LHCN-M2 (cell line): ENCODE results near the gene CDPF1. TPM values are rescaled to one million over a fixed set of nuclear protein-coding genes. Genes with fewer than 3 reads are reported as not detected.
"Not testable (repeated sequence)": the region's sequence is repeated elsewhere in the genome, so short reads cannot be mapped to it uniquely, and the experiment has no call there.

Source experiments
- DNase-seq: peaks from one replicate; pipeline ENCODE4 v3.0.0-alpha.2; 2012; ENCODE audit warnings: low read depth
- total RNA-seq: library from RNA; depleted of rRNA; stranded (reverse); fragments of >200 nt; gene quantifications from 2 replicates; pipeline ENCODE4 v1.2.3, GENCODE V29; 2014

CDPF1 gene
- total RNA-seq, 1 experiment from 2014 or later = 15.9 TPM

DNA sequence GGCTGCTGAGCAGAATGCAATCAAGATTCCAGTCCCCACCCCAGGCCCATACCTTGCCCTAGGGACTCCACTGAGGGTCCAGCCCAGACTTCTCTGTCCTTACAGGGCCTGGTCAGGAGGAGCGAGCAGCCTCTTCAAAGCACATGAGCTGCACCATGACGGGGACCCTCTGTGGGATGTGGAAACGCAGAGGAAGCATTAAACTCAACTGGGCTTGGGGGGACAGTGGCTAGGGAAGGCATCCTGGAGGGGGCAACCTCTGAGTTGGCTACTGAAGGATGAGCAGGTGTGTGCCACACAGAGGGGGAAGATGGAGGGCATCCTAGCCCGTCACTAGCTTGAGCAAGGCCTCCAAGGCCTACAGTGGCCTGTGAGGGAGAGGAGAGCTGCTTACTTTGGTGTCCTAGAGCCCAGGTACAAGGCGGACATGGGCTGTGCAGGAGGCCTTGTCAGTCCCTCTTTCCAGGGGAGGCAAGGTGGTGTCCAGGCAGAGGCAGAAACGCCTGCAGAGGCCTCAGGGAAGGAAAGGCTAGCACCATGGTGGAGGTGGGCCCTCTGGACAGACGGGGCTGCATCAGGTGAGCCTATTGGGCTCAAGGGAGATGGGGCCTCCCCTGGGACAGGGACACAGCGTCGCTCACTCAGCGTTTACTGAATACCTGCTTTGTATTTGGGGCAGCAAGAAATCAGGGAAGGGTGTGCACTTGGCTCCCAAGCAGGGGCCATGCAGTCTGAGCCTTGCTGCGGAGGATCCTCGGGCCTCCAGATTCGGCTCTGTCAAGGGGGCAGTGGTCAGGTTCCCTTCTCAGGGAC, 32.0 kb upstream of the CDPF1 start:
- no peak for DNase-seq

DNA sequence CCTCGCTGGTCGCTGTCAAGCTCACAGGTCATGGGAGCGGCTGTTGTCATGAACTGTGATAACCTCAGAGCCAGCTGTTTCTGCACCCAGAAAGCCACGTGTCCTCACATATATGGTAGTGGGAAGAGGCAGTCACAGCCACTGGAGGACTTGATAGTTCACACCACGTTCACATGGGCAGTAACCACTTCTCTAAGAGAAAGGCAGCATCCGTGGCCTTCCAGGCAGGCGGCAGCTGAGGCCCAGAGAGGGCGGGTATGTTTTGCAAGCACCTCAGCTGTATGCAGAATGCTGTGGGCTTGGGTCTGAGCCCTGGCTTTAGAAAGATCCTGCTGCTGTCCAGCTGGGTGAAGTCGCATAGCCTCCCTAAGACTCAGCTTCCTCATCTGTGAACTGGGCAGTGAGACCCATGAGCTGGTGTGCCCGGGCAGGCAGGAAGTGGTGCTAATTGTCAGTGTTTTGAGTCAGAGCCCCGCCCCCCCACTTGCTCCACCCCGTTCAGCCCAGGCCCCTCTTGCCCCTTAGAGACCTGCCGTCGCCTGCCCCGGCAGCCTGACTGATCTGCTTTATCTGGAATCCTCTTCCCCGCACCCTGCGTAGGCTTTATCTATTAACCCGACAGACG, 31.0 kb upstream of the CDPF1 start:
- no peak for DNase-seq

DNA sequence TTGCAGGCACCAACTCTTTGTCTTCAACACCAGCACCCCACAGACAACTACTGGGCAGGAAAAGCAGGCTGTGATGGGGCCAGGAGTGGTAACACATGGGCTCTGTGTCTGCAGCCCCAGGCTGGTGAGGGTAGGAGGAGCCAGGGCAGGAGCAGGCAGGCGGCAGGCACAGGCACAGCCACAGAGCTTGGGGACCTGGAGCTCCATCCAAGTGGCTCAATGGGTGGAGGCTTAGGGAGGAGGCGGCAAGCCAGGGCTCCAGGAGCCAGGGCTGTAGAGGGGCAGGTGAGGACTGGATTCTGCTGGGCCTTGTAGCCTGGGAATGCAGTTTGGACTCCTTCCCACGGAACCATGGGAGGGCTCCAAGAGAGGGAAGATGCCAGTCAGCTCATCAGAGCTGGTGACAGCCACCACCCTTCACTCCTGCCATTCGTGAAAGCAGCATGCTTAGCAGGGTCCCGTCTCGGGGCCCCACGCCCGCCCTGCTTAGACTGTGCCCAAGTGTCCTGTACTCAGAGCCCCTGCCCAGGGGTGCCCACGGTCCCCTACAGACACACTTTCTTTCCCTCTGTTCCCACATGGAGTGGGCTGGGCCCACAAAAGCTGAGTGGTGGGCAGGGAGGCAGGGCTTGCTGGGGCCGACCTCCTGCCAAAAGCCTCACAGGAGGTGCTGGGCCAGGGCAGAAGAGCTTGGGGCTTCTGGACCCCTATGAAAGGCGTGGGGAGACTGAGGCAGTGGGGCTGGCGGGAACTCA, 30.1 kb upstream of the CDPF1 start:
- no peak for DNase-seq

DNA sequence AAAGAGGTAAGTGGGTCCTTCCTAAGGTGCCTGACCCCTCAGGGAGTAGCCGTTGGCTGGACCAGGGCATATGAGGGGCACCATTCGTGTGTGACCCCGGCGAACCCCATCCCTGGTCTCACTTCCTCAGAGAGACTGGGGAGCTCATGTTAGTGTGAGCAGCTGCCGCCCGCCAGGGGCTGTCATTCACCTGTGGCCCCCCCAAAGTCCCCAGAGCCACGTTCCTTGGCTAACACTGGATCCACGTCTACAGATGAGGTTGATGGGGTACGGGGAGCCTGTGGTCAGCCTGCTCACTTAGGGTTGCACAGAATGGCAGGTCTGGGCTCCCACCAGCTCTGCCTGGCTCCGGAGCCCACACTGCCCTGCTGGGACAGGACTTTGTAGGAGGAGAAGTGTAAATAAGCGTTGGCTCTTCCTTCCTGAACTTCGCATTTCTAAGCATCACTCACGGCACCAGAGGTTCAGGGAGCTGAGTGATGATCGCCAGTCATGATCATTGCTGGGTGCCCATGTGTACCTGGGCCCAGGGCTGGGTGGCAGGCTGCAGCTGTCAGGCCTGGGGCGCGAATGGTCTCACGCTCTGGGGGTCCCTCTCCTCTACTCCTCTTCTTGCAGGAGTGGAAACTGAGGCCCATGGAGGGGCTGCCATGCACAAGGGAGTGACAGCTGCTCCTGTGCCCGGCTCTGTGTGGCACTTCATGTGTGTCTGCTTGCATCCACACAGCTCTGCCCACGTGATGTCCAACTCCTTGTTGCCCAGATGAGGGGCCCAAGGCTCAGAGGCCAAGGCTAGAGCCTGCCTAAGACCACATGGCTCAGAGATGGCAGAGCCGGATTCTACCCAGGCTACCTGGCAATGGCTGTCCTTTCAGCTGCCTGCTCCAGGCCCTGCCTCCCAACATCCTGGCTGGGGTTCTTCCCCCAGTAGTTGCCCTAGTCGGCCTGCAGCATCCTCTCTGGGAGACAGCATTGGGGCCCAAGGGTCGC, 28.9 kb upstream of the CDPF1 start:
- DNase-seq = no peak

DNA sequence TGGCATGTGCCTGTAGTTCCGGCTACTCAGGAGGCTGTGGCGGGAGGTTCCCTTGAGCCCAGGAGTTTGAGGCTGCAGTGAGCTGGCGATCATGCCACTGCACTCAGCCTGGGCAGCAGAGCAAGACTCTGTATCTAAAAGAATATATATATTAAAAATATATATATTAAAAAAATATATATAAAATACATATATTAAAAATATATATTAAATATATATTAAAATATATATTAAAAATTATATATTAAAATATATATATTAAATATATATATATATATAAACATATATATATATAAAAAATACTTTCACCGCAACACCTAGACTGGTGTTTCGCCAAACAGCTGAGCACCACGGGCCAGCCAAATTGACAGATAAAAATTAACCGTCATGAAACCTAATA, 26.5 kb upstream of the CDPF1 start:
- no peak for DNase-seq

DNA sequence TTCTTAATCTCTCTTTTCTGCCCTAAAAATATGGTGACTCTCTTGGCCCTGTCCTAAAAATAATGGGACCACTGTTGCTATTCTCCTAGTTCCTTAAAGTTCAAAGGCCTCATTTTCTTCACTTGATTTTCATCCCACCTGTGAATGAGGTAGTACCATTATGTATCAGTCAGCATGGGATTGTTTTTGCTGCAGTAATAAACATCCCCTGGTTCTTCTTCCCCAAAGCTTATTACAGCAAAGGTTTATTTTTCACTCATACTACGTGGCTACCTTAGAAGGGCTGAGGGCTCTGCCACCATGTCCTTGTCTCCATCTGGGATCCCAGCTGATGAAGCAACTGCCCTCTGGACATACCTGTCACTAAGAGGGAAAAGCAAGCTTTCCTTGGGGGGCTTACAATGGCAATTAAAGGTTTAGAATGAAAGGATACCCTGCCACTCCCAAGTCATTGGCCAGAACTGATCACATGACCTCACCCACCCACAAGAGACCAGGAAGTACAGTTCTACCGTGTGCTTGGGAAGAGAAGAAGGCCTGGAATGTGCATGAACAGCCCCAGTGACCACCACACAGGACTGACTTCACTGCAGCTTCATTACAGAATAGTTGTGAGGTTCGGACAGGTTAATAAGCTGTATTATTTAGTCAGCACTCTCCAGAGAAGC, 25.5 kb upstream of the CDPF1 start:
- no peak for DNase-seq

DNA sequence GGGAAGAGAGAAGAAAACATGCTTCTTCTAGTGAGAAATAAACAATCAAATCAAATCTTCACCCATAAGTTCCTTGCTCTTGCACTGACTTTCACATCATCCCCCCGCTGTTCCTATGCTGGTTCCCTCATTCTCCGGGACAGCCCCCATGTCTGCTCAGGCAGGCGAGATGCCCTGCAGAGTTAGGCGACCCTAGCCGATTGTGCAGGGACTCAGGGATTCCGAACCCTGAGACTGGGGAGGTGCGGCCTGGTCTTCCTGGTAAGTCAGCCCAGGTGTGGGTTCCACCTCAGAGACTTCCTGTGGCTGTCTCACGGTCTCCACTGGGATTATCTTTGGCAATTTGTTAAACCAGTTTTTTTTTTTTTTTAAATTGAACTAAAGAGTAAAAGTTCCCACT, 24.3 kb upstream of the CDPF1 start:
- no peak for DNase-seq

DNA sequence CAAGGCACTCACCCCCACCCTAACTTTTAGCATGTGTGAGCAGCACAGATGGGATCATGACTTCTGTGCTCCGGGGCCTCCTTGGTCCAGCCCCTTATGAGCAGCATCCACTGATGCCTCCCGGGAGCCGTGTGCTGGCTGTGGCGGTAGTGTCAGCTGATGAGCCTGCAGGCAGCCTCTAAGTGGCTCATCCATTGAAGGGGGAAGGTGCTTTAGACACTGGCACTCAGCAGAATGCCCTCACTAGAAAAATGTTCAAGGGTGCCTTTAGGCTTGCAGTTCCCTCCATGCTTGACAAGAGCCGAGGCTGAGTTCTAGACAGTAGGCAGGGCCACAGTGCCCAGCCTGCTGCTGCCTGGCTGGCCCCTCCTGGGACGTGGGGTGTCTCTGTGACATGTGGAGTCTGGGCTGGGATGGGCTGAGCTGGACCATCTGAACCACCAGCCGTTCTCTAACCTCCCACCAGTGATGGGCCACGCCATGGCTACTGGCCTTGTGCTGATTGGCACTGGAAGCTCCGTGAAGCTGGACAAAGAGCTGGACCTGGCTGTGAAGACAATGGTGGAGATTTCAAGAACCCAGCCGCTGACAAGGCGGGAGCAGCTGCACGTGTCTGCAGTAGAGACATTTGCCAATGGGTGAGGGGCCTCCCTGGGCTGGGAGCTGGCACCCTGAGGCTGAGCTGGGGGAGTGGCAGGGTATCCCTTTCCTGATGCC, 23.5 kb upstream of the CDPF1 start:
- DNase-seq = no peak

DNA sequence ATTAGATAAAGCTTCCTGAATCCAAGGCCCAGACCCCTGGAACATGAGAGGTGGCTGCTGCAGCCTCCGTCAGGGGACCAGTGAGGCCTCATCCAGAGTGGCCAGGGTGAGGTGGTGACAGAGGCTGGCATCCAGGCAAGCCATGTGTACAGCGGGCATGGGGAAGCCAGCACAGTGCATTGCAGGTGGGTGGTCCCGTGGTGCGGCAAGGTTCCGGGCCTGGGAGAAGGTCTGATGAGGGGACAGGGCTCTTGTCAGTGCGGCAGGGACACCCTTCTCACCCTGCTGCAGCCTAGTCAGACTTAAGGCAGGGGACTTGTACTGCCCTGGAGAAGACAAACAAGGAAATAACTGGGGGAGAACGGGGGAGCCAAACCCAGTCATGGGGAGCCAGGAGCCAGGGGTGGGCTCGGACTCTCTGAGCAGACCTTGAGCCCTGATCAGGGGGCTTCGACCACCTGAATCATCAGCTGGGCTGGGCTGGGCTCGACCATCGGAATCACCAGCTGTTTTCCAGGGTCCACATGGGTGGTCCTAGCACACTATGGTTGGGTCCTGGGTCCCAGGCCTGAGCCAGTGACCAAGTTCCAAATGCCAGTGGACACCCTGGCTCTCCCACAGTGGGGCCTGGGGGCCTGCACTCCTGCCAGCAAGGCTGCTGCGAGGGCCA, 22.8 kb upstream of the CDPF1 start:
- no peak for DNase-seq

DNA sequence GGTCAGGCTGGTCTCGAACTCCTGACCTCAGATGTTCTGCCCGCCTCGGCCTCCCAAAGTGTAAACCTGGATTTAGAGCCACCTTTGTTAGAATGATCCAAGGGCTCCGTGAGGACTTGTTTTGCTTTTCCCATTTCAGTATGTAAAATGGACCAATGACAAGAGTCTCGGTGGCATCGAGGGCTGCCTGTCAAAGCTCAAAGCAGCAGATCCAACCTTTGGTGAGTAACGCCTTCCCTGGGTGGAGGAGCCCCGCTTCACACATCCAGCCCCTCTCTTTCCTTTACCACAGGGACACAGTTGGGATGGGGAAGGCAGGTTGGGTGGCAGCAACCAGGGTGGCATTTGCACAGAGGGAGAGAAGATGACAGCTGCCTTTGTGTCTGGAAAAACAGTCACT, 22.1 kb upstream of the CDPF1 start:
- DNase-seq = no peak

DNA sequence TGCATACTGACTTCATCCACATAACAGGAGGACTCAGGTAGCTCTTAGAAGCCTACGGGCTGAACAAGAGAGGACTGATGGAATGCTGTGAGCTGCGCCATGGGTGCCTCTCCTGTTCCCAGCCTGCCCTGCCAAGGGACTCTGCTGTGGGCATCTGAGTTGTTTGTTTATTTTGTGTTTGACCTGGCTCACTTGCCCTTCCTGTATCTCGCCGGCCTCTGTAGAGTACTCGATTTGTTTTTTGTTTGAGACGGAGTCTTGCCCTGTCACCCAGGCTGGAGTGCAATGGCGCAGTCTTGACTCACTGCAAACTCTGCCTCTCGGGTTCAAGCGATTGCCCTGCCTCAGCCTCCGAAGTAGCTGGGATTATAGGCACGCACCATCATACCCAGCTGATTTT, 19.5 kb upstream of the CDPF1 start:
- DNase-seq = no peak

DNA sequence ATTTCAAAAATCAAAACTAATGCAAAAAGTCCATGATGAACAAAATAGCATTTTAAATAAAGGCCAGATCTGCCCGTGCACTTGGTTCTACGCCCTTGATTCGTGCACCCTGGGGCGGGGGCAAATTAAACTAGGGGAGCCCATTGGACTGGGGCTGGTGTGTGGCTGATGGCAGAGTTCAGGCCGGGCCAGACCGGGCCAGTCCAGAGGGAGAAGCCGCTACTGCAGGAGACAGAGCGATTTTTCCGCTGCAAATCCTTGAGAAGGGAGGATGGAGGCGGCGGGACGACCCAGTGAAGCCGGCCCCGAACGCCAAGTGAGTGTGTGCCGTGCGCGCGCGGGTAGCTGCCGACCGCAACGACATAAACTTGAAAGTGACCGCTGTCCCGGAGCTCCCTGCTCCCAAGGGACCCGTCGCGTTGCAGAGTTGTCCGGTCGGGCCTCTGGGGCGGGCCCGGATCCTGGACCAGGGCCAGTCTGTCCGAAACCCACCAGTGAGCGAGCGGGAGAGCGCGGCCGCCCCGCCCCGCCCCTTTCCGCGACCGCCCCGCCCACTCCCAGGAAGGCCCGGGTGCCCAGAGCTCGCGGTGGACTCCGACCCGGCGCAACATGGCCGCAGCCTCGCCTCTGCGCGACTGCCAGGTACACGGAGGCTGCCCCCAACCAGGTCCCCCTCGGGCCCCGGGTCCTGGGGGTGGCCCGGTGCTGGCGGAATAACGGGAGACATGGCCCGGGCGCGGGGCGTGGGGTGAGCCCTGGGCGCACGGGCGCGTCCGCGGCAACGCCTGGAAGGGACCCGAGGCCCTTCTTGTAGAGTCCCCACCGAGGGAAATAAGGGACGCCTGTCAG, 17.6 kb upstream of the CDPF1 start, which contains the start of gene TTC38:
Gene TTC38 (plus strand): TSS at position 578 of the 849 bp plus-strand sequence. CDS start 32 bp downstream, at position 610.
- DNase-seq = peak; percentile 85

DNA sequence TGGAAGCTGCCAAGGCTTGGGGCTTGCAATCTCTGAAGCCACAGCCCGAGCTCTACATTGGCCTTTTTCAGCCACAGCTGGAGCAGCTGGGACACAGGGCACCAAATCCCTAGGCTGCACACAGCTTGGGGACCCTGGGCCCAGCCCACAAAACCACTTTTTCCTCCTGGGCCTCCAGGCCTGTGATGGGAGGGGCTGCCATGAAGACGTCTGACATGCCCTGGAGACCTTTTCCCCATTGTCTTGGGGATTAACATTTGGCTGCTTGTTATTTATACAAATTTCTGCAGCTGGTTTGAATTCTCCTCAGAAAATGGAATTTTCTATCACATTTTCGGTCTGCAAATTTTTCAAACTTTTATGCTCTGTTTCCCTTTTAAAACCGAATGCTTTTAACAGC, 15.5 kb upstream of the CDPF1 start:
- DNase-seq = not testable (repeated sequence)

DNA sequence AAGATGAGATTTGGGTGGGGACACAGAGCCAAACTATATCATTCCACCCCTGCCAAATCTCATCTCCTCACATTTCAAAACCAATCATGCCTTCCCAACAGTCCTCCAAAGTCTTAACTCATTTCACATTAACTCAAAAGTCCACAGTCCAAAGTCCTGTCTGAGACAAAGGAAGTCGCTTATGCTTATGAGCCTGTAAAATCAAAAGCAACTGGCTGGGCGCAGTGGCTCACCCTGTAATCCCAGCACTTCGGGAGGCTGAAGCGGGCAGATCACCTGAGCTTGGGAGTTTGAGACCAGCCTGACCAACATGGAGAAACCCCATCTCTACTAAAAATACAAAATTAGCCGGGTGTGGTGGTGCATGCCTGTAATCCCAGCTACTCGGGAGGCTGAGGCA, 14.4 kb upstream of the CDPF1 start:
- DNase-seq = not testable (repeated sequence)

DNA sequence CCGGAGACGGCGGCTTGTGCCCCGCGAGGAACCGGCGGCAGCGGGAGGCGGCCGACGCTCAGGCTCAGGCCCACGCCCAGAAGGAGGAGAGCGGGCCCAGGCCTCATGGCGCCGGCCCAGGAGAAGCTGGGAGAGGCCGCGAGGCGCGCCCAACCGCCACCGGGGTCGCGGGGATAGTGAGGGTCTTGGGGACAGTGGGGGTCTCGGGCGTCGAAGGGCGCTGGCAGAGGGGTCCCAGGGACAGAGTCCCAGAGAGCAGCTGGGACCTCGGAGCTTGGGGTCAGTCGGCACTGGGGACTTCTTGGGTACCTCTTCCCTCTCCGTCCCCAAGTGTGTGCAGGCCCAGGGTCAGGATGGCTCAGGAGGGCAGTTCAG, 13.1 kb upstream of the CDPF1 start, which contains the start of gene PKDREJ:
Gene PKDREJ (minus strand): TSS at position 128 of the 375 bp plus-strand sequence. CDS start 21 bp downstream, at position 107.
- DNase-seq = no peak

DNA sequence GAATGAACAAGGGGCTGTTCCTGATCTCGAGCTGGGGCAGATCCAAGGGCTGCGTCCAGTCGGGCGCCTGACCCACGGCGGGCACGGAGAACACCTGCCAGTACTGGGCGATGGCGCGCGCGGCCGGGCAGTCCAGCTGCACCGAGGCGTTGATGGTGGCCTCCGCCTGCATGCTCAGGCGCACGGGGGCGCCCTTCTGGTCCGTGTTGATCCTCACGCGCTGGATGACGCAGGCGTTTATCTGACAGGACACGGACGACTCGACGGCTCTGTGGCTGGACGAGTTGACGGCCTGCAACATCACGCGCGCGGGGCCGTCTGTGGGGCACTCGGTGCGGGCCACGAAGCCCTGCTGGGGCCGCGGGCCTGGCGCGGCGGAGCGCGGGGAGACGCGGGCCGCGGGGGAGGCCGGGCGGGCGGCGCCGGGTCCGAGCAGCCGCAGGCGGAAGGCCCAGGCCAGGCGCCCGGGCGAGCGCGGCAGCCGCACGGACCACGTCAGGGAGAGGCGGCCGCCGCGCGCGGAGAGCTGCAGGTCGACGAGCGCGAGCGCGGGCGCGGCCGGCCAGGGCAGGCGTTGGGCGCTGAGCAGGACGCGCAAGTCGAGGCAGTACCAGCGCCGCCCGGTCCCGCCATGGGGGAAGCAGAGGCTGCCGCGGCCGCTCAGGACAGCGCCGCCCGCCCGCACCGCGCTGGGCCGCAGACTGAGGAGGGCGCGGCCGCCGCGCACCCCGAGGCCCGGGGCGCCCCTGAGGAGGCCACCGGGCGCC, 12.5 kb upstream of the CDPF1 start:
- no peak for DNase-seq

DNA sequence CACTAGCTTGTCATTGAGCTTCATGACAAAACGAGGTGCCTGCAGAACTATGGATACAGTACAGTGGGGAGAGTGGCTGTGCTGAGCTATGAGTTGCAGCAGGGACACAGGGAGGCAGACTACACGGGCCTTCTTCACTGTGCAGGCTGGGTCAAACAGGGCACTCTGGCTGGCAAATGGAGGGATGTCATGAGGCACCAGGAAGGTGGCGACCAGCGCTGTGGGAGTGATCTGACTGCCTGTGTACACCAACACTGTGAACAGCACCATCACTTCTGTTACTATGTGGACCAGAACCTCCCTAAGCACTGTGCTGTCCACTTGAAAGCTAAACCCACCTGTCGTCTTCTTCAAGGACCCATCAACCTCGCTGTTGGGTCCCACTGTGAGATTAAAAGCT, 9.9 kb upstream of the CDPF1 start:
- no peak for DNase-seq

DNA sequence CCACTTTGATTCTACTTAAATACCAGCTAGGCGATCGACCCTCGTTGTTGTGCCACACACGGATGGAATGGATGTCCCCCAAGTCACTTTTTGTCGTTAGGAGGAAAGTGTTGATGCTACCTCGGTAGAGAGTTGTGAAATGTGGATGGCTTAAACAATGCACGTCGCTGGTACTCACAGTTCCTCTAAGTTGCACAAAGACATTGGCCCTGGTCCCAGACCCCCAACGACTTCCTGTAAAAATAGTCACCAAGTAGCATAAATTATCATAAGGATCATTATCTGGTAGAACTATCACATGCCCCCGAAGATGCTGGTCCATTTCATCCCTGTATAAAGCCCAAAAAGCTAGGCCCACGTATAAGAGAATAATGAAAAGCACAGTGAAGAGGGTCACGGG, 9.3 kb upstream of the CDPF1 start:
- no peak for DNase-seq
